ENCODE results near the gene GNG10. TPM values are rescaled to one million over a fixed set of nuclear protein-coding genes. Genes with fewer than 3 reads are reported as not detected.

The GNG10 gene
- polyA plus RNA-seq, 1 experiment, result 108 TPM

DNA sequence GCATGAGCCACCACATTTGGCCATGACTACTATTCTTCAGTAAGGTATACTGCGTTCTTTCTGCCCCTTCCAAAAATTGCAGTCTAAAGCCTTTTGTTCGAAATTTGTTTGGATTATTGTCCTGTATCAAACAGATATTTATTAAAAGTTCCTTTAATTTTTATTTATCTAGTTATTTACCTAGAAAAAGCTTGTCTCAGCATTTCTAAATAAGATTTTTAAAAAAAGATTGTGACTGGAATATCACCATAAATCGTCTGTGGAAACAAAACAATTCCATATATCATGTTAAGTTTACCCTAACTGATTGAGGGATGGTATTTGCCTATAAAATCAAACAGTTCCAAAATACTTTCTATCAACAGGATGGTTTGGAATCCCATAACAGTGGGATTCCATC is 14.7 kb downstream of the GNG10 start:
- TF ChIP-seq, protein P1, sequence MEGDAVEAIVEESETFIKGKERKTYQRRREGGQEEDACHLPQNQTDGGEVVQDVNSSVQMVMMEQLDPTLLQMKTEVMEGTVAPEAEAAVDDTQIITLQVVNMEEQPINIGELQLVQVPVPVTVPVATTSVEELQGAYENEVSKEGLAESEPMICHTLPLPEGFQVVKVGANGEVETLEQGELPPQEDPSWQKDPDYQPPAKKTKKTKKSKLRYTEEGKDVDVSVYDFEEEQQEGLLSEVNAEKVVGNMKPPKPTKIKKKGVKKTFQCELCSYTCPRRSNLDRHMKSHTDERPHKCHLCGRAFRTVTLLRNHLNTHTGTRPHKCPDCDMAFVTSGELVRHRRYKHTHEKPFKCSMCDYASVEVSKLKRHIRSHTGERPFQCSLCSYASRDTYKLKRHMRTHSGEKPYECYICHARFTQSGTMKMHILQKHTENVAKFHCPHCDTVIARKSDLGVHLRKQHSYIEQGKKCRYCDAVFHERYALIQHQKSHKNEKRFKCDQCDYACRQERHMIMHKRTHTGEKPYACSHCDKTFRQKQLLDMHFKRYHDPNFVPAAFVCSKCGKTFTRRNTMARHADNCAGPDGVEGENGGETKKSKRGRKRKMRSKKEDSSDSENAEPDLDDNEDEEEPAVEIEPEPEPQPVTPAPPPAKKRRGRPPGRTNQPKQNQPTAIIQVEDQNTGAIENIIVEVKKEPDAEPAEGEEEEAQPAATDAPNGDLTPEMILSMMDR (IDR thresholded peaks at IDR 0.05; ENCODE audit: low read depth, low read length), result no peak
- CTCF ChIA-PET, result interaction anchor here (1.2 kb wide), 1 partner anchor 17 kb away, joined by 3 read pairs; no protein-coding TSS in a partner anchor
- POLR2A ChIA-PET, result no interaction called here
- Histone ChIP-seq H3K27ac (ENCODE audit: low read depth, low read length) (no peak overlapping the region), H3K9me3 (ENCODE audit: control insufficient read depth, insufficient read depth, low read length) (peaks cover 4% of the 10 kb centered on the region; the same call in 1 of the 2 replicates), H3K4me3 (ENCODE audit: low read depth, low read length) (no peak overlapping the region), H3K27me3 (ENCODE audit: control insufficient read depth, insufficient read depth, low read length) (no peaks in the 10 kb centered on the region)
- no peak for DNase-seq (ENCODE audit: low read depth, low spot score)

DNA sequence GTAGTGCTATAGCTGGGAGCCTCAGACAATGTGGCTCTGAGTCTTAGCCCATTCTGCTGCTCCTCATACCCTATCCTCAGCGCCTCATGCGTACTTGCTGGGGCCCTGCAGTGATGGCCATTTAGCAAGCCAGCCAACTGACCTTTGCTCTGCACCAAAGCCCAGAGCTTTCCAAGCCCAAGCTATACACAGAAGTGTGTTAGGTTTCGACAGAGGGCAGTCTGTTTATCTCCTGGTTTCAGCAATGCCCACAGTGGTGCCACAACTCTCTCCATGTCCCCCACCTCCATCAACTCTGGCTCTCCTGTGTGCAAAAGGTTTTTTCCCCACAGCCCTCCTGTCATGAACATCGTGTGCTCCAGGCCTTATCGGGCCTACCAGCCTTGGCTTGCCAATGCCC is 16.9 kb downstream of the GNG10 start:
- TF ChIP-seq, protein P1 (IDR thresholded peaks at IDR 0.05; ENCODE audit: low read depth, low read length), result no peak
- H3K9me3 ChIP-seq (ENCODE audit: control insufficient read depth, insufficient read depth, low read length), result peaks cover 4% of the 10 kb centered on the region; the same call in 1 of the 2 replicates
- CTCF ChIA-PET, result interaction anchor here (2.2 kb wide), 1 partner anchor 13 kb away, joined by 8 read pairs; no protein-coding TSS in a partner anchor
- no peaks in the 10 kb centered on the region for H3K27me3 ChIP-seq (ENCODE audit: control insufficient read depth, insufficient read depth, low read length)
- POLR2A ChIA-PET, result no interaction called here
- H3K27ac ChIP-seq (ENCODE audit: low read depth, low read length), result no peak overlapping the region
- no peak overlapping the region for H3K4me3 ChIP-seq (ENCODE audit: low read depth, low read length)
- DNase-seq (ENCODE audit: low read depth, low spot score), result no peak

DNA sequence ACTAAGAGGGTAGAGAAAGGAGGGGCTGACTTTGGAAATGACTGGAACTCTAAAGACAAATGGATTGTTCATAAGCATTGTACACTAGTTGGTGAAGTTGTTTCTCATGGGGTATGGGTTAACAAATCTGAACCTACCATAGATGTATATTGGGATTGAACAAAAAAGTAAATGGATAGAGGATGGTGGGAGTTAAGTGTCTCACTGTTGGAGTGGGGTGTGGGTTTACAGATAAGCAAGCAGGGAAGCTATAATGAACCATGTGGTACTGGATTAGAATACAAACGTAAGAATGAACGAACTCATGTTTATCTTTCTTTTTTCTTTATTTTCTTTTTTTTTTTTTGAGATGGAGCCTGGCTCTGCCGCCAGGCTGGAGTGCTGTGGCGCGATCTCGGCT is 17.8 kb downstream of the GNG10 start:
- TF ChIP-seq, protein P1 (IDR thresholded peaks at IDR 0.05; ENCODE audit: low read depth, low read length), result no peak
- H3K27me3 ChIP-seq (ENCODE audit: control insufficient read depth, insufficient read depth, low read length), result no peaks in the 10 kb centered on the region
- no peak overlapping the region for H3K4me3 ChIP-seq (ENCODE audit: low read depth, low read length)
- H3K27ac ChIP-seq (ENCODE audit: low read depth, low read length), result no peak overlapping the region
- no peak for DNase-seq (ENCODE audit: low read depth, low spot score)
- CTCF ChIA-PET, result interaction anchor here (2.2 kb wide), 1 partner anchor 12 kb away, joined by 8 read pairs; no protein-coding TSS in a partner anchor
- POLR2A ChIA-PET, result no interaction called here
- peaks cover 4% of the 10 kb centered on the region; the same call in 1 of the 2 replicates for H3K9me3 ChIP-seq (ENCODE audit: control insufficient read depth, insufficient read depth, low read length)

DNA sequence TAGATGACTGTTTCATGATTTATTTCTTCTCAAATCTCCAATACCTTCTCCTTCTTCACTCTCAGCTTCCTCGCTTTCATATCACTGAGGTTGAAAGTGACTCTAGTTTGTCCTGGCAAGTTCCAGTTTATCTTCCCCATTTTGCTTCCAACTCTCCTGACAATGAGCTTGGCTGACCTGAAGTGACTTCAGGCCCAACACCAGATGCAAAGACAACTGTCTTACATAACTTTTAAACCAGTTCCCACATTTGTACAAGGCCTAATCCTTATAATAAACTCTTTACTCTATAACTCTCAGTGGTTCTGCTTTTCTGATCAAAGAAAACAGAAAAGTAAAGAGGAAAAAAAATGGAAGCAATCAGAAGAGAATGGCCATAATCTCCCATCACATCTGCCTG is 22.0 kb downstream of the GNG10 start:
- ChIA-PET POLR2A (no interaction called here), CTCF (no interaction called here)
- Histone ChIP-seq H3K9me3 (ENCODE audit: control insufficient read depth, insufficient read depth, low read length) (peaks cover 4% of the 10 kb centered on the region; the same call in 1 of the 2 replicates), H3K27me3 (ENCODE audit: control insufficient read depth, insufficient read depth, low read length) (no peaks in the 10 kb centered on the region), H3K27ac (ENCODE audit: low read depth, low read length) (no peak overlapping the region), H3K4me3 (ENCODE audit: low read depth, low read length) (no peak overlapping the region)
- DNase-seq (ENCODE audit: low read depth, low spot score), result no peak
- TF ChIP-seq, protein P1 (IDR thresholded peaks at IDR 0.05; ENCODE audit: low read depth, low read length), result no peak

DNA sequence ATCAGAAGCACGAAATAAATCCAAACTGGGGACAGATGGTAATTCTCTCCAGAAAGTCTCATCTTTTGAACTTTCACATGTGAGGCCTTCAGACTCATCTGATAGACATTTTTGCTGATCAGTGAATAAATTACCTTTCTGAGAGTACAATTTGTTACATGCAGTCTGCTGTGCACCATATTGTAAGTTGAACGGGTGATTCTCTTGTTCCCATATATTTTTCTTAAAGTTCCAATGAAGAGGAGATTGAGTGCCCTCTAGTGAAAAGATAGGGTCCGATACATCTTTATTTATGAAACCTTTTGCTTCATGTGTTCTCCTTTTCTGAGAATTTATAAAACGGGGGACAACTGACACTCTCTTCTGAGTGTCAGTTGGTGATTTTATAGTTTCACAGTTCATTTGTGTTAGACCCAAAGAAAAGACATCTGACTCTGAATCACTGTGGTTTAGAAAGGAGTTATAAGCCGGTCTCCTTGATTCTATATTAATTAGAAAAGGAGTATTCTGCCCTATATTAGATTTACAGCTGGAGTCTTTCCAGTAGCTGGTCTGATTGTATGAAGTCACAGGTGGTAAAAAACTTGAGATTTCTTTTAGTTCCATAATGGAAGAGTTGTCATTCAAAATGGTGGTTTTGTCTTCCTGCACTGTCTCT is 30.4 kb downstream of the GNG10 start:
- Histone ChIP-seq H3K9me3 (ENCODE audit: control insufficient read depth, insufficient read depth, low read length) (no peaks in the 10 kb centered on the region), H3K27ac (ENCODE audit: low read depth, low read length) (no peak overlapping the region), H3K4me3 (ENCODE audit: low read depth, low read length) (no peak overlapping the region), H3K27me3 (ENCODE audit: control insufficient read depth, insufficient read depth, low read length) (no peaks in the 10 kb centered on the region)
- peak; percentile 4 for DNase-seq (ENCODE audit: low read depth, low spot score)
- ChIA-PET POLR2A (no interaction called here), CTCF (interaction anchor here (0.8 to 1.9 kb wide), 8 partner anchors 9 to 670 kb away, joined by 3 to 12 read pairs (median 4); no protein-coding TSS in a partner anchor)
- TF ChIP-seq, protein P1 (IDR thresholded peaks at IDR 0.05; ENCODE audit: low read depth, low read length), result peak; percentile 55

Measured in AG04450 (cell line).